ENCODE measurements around the gene ACRBP.

The ACRBP gene

GRCh38 chr12:6608592-6609281 is 38.5 kb downstream of the ACRBP start:
- Histone ChIP-seq H3K27me3 (ENCODE audit: insufficient read depth, low read depth) (no peaks in the 10 kb centered on the region), H3K9ac (no peak overlapping the region), H3K27ac (no peak overlapping the region), H3K36me3 (ENCODE audit: insufficient read depth) (no peaks in the 10 kb centered on the region), H3K4me3 (IDR thresholded peaks at IDR 0.05; ENCODE audit: insufficient read depth, low read depth, low read length) (no peak overlapping the region), H4K20me1 (ENCODE audit: insufficient read depth) (peaks cover 11% of the 10 kb centered on the region), H2AFZ (ENCODE audit: low read depth) (peak overlapping the region; percentile 4; the same call in 1 of the 2 replicates), H3K4me1 (ENCODE audit: low read depth, poor library complexity, severe bottlenecking) (peaks cover 51% of the 10 kb centered on the region), H3K4me2 (peak overlapping the region; percentile 31; the same call in 1 of the 2 replicates), H3K79me2 (ENCODE audit: insufficient read depth, low read depth) (peaks cover 26% of the 10 kb centered on the region)
- TF ChIP-seq, protein P1, sequence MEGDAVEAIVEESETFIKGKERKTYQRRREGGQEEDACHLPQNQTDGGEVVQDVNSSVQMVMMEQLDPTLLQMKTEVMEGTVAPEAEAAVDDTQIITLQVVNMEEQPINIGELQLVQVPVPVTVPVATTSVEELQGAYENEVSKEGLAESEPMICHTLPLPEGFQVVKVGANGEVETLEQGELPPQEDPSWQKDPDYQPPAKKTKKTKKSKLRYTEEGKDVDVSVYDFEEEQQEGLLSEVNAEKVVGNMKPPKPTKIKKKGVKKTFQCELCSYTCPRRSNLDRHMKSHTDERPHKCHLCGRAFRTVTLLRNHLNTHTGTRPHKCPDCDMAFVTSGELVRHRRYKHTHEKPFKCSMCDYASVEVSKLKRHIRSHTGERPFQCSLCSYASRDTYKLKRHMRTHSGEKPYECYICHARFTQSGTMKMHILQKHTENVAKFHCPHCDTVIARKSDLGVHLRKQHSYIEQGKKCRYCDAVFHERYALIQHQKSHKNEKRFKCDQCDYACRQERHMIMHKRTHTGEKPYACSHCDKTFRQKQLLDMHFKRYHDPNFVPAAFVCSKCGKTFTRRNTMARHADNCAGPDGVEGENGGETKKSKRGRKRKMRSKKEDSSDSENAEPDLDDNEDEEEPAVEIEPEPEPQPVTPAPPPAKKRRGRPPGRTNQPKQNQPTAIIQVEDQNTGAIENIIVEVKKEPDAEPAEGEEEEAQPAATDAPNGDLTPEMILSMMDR (conservative IDR thresholded peaks at IDR 0.05; ENCODE audit: low read depth, low read length), result no peak

GRCh38 chr12:6607751-6608591 is 39.3 kb downstream of the ACRBP start:
- peak overlapping the region; percentile 31; the same call in 1 of the 2 replicates for H3K4me2 ChIP-seq
- no peaks in the 10 kb centered on the region for H3K27me3 ChIP-seq (ENCODE audit: insufficient read depth, low read depth)
- no peak overlapping the region for H3K4me3 ChIP-seq (IDR thresholded peaks at IDR 0.05; ENCODE audit: insufficient read depth, low read depth, low read length)
- peaks cover 32% of the 10 kb centered on the region for H3K79me2 ChIP-seq (ENCODE audit: insufficient read depth, low read depth)
- no peak overlapping the region for H3K9ac ChIP-seq
- H2AFZ ChIP-seq (ENCODE audit: low read depth), result peak overlapping the region; percentile 4; the same call in 1 of the 2 replicates
- no peaks in the 10 kb centered on the region for H3K36me3 ChIP-seq (ENCODE audit: insufficient read depth)
- H3K4me1 ChIP-seq (ENCODE audit: low read depth, poor library complexity, severe bottlenecking), result peaks cover 53% of the 10 kb centered on the region
- TF ChIP-seq, protein P1 (conservative IDR thresholded peaks at IDR 0.05; ENCODE audit: low read depth, low read length), result no peak
- peaks cover 13% of the 10 kb centered on the region for H4K20me1 ChIP-seq (ENCODE audit: insufficient read depth)
- no peak overlapping the region; the same call in 1 of the 2 replicates for H3K27ac ChIP-seq

DNA sequence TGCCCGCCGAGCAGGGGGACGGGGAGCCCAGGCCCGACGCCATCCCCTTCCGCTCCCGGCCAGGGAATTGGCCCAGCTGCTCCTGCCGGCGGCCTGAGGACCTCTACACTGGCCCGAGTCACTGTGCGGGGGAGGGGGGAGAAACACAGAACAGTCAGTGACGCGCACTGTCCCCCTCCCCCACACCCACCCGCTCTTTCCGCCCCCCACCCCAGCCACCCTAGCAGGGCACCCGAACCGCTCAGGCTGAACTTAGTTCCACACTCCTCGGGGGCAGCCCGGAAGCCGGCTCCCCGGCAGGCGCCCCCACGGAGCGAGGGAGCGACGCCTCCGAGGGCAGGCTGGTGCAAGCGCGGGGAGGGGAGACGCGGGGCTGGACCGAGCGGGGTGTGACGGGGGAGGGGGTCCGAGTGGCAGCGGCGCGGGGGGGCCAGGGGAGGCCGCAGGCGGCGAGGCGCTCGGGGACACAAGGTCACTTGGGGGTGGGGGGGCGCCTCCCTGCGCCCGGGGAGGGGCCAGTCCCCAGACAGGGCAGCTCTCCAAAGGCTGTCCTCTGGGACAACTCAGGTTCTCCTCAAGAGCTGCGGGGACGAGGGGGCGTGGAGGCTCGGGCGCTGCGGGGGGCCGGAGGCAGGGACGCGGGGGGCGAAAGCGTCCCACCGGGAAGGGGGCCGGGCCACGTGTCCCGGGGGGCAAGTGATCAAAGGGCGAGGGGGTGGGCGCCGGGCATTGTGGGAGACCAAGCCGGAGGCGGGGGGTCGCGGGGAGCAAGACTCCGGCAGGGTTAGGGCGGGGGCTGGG is 40.7 kb downstream of the ACRBP start:
- H2AFZ ChIP-seq (ENCODE audit: low read depth), result no peak overlapping the region
- peak overlapping the region; percentile 96; the same call in 1 of the 2 replicates for H3K4me2 ChIP-seq
- peaks cover 2% of the 10 kb centered on the region; the same call in 1 of the 2 replicates for H3K36me3 ChIP-seq (ENCODE audit: insufficient read depth)
- peak overlapping the region; percentile 16 for H3K4me3 ChIP-seq (IDR thresholded peaks at IDR 0.05; ENCODE audit: insufficient read depth, low read depth, low read length)
- H3K79me2 ChIP-seq (ENCODE audit: insufficient read depth, low read depth), result peaks cover 44% of the 10 kb centered on the region
- peak overlapping the region; percentile 49; the same call in 1 of the 2 replicates for H3K9ac ChIP-seq
- TF ChIP-seq, protein P1 (conservative IDR thresholded peaks at IDR 0.05; ENCODE audit: low read depth, low read length), result no peak
- H3K27me3 ChIP-seq (ENCODE audit: insufficient read depth, low read depth), result no peaks in the 10 kb centered on the region
- peaks cover 13% of the 10 kb centered on the region for H4K20me1 ChIP-seq (ENCODE audit: insufficient read depth)
- H3K27ac ChIP-seq, result peak overlapping the region; percentile 45
- H3K4me1 ChIP-seq (ENCODE audit: low read depth, poor library complexity, severe bottlenecking), result peaks cover 43% of the 10 kb centered on the region
